Tibial nerve (tissue), 4 donors: ENCODE measurements around the gene PAPPA.

Experiments used
- EP300 ChIP-seq, 2 donors: sonication (generic); formaldehyde crosslinking; IDR thresholded peaks; one replicate each; pipeline ENCODE4 v1.6.1; 2017; ENCODE audit warnings: antibody characterized with exemption in 2 of 2, mild to moderate bottlenecking in 1 of 2
- POLR2A ChIP-seq, 2 donors: fragments of 450-650 bp; IDR thresholded peaks; one replicate each; pipeline ENCODE4 v1.6.1; 2017; ENCODE audit warnings: antibody characterized with exemption in 2 of 2, mild to moderate bottlenecking in 2 of 2, moderate library complexity in 2 of 2
- TF ChIP-seq, protein P1 (sequence below), 5 experiments: fragments of 200-600 bp in 3 of 5; fragments of 450-650 bp in 2 of 5; sonication (generic) in 3 of 5; IDR thresholded peaks; one replicate each; pipeline ENCODE4 v1.5.1; 2016 to 2019; ENCODE audit warnings: antibody characterized with exemption in 5 of 5, mild to moderate bottlenecking in 3 of 5, moderate library complexity in 2 of 5

DNA sequence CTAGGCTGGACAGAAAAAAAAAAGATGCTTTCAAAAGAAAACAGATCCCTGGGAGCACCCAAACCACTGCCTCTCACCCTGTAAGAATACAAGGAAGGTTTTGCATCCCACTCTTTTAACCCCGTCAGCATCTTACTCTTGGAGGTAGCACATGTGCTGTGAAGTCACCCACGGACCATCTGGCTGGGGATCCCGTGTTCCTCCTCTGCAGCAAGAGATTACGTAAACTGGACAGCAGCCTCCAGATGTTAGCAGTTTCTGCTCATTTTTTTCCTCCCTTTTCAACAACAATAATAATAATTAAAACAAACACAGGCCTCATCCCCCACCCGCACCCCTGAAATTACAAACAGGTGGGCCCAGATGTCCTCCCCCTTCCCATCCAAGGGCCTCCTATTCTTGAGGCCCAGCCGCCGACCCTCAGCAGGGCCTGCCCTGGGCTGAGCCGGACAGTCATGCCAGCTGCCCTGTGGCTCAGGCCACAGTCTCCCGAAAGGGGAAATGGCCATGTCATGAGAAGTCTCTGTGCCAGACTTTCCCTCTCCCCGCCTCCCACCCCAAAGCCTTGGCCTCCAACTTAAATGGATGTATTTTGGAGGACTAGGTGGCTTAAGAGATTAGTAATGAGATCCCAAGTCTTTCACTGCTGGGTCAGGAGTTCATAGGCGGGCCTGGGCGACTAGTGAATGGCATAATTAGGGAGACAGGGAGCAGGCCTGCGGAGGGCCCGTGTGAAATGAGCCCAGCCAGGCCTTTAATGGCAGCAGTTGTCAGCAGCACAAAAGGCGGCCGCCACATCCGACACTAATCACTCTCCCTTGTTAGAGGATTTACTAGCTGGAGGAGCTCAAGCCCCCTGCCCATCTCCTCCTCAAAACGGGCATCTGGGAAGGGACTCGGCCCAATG is 165.1 kb downstream of the PAPPA start:
- TF ChIP-seq, protein P1, sequence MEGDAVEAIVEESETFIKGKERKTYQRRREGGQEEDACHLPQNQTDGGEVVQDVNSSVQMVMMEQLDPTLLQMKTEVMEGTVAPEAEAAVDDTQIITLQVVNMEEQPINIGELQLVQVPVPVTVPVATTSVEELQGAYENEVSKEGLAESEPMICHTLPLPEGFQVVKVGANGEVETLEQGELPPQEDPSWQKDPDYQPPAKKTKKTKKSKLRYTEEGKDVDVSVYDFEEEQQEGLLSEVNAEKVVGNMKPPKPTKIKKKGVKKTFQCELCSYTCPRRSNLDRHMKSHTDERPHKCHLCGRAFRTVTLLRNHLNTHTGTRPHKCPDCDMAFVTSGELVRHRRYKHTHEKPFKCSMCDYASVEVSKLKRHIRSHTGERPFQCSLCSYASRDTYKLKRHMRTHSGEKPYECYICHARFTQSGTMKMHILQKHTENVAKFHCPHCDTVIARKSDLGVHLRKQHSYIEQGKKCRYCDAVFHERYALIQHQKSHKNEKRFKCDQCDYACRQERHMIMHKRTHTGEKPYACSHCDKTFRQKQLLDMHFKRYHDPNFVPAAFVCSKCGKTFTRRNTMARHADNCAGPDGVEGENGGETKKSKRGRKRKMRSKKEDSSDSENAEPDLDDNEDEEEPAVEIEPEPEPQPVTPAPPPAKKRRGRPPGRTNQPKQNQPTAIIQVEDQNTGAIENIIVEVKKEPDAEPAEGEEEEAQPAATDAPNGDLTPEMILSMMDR (IDR thresholded peaks at IDR 0.05) = no peak
- TF ChIP-seq POLR2A (IDR thresholded peaks at IDR 0.05) (no peak), EP300 (IDR thresholded peaks at IDR 0.05) (no peak)
